RWPE1 (cell line): ENCODE results near the gene ABO.

Experiments used
- CTCF ChIA-PET: fragments of 350-600 bp; sonication (Branson Sonifier 250); formaldehyde crosslinking; extraction: SDS; loops from one replicate; lab custom pipeline; 2021; lab: Yijun Ruan, JAX
- POLR2A ChIA-PET: fragments of 400-600 bp; formaldehyde crosslinking; extraction: SDS; loops from one replicate; lab custom pipeline; 2020; ENCODE audit warnings: antibody characterized with exemption; ENCODE audit not compliant: low non-redundant PET; lab: Yijun Ruan, JAX
- DNase-seq: peaks from one replicate; pipeline ENCODE4 v3.0.0; 2012; ENCODE audit warnings: low spot score
- H3K27ac ChIP-seq: fragments of 450-650 bp; 2 replicates; pipeline ENCODE4 v1.5.1; 2017
- CTCF ChIP-seq: fragments of 450-650 bp; conservative IDR thresholded peaks from 2 replicates; pipeline ENCODE4 v1.5.1; 2017; ENCODE audit warnings: low read depth, mild to moderate bottlenecking

The ABO gene

GRCh38 chr9:133315997-133316396 lies 41.0 kb upstream of the ABO start:
- DNase-seq, result no peak
- ChIA-PET POLR2A (no interaction called here), CTCF (no interaction called here)
- no peak overlapping the region for H3K27ac ChIP-seq
- TF ChIP-seq CTCF, result no peak

GRCh38 chr9:133309608-133310007 lies 34.6 kb upstream of the ABO start:
- TF ChIP-seq CTCF, result no peak
- DNase-seq, result no peak
- ChIA-PET CTCF (interaction anchor here (0.7 kb wide), 1 partner anchor 146 kb away, joined by 3 read pairs; no protein-coding TSS in a partner anchor), POLR2A (no interaction called here)
- H3K27ac ChIP-seq, result no peak overlapping the region

GRCh38 chr9:133307301-133307700 lies 32.3 kb upstream of the ABO start:
- ChIA-PET CTCF (interaction anchor here (0.6 to 0.7 kb wide), 2 partner anchors 119 to 162 kb away, joined by 3 read pairs; no protein-coding TSS in a partner anchor), POLR2A (no interaction called here)
- no peak overlapping the region for H3K27ac ChIP-seq
- TF ChIP-seq CTCF, result no peak
- no peak for DNase-seq

- ChIA-PET POLR2A (no interaction called here), CTCF (interaction anchor here (0.6 to 1.4 kb wide), 5 partner anchors 10 to 161 kb away, joined by 3 read pairs; no protein-coding TSS in a partner anchor)
- no peak for TF ChIP-seq CTCF
- DNase-seq, result no peak
- H3K27ac ChIP-seq, result no peak overlapping the region
These were observed 31.5 kb upstream of the ABO start for GRCh38 chr9:133306242-133307204.

- POLR2A ChIA-PET, result no interaction called here
- CTCF ChIA-PET, result interaction anchor here (0.7 to 1.4 kb wide), 3 partner anchors 11 to 120 kb away, joined by 3 read pairs; no protein-coding TSS in a partner anchor
- H3K27ac ChIP-seq, result no peak overlapping the region
- TF ChIP-seq CTCF, result no peak
- no peak for DNase-seq
These were observed 30.7 kb upstream of the ABO start for GRCh38 chr9:133305731-133306130.

GRCh38 chr9:133304477-133305377 lies 29.7 kb upstream of the ABO start:
- H3K27ac ChIP-seq, result no peak overlapping the region
- ChIA-PET CTCF (interaction anchor here (1.4 kb wide), 1 partner anchor 118 kb away, joined by 3 read pairs; no protein-coding TSS in a partner anchor), POLR2A (no interaction called here)
- DNase-seq, result no peak
- TF ChIP-seq CTCF, result no peak
